DND-41 (cell line): ENCODE measurements around the gene HS3ST1.

Source experiments
- ATAC-seq: fragments of 200-7000 bp; cut with Tn5 transposase; 3 replicates; pipeline ENCODE4 v1.9.1; 2021; ENCODE audit warnings: low read depth; ENCODE audit not compliant: insufficient read depth
- DNase-seq: peaks from one replicate; pipeline ENCODE4 v3.0.0-alpha.2; 2020
- H2AFZ ChIP-seq: 2 replicates; pipeline ENCODE4 v1.6.0; 2012; ENCODE audit warnings: low read depth, low read length
- H3K27ac ChIP-seq: 2 replicates; pipeline ENCODE4 v1.5.1; 2012; ENCODE audit warnings: low read length, inconsistent platforms
- H3K27me3 ChIP-seq: fragments of 200-600 bp; sonication (generic); 2 replicates; pipeline ENCODE4 v1.6.0; 2012; ENCODE audit warnings: low read length, mild to moderate bottlenecking, inconsistent platforms; ENCODE audit not compliant: insufficient read depth, poor library complexity
- H3K36me3 ChIP-seq: 2 replicates; pipeline ENCODE4 v1.5.1; 2012; ENCODE audit warnings: low read length, inconsistent platforms; ENCODE audit not compliant: insufficient read depth
- H3K4me1 ChIP-seq: 2 replicates; pipeline ENCODE4 v1.5.1; 2012; ENCODE audit warnings: mild to moderate bottlenecking, low read length; ENCODE audit not compliant: insufficient read depth
- H3K4me2 ChIP-seq: 2 replicates; pipeline ENCODE4 v1.6.0; 2012; ENCODE audit warnings: mild to moderate bottlenecking, moderate library complexity, low read length, inconsistent platforms; ENCODE audit not compliant: insufficient read depth
- H3K4me3 ChIP-seq, 2 experiments: fragments of 200-600 bp in 1 of 2; shearing (Covaris generic) in 1 of 2; 2 replicates each; pipeline ENCODE4 v1.5.1; 2012 to 2016; ENCODE audit warnings: inconsistent platforms in 2 of 2, low read length in 2 of 2, mild to moderate bottlenecking in 2 of 2, low read depth in 1 of 2, moderate library complexity in 1 of 2
- H3K79me2 ChIP-seq: 2 replicates; pipeline ENCODE4 v1.6.0; 2012; ENCODE audit warnings: low read length, inconsistent platforms; ENCODE audit not compliant: insufficient read depth
- H3K9ac ChIP-seq: 2 replicates; pipeline ENCODE4 v1.6.0; 2012; ENCODE audit warnings: low read depth, mild to moderate bottlenecking, inconsistent platforms, low read length, moderate library complexity
- H3K9me3 ChIP-seq: 2 replicates; pipeline ENCODE4 v1.5.1; 2012; ENCODE audit warnings: low read length, moderate library complexity, mild to moderate bottlenecking, inconsistent platforms; ENCODE audit not compliant: insufficient read depth, severe bottlenecking
- H4K20me1 ChIP-seq: 2 replicates; pipeline ENCODE4 v1.6.0; 2012; ENCODE audit warnings: low read length; ENCODE audit not compliant: insufficient read depth
- EZH2 ChIP-seq: IDR thresholded peaks from 3 replicates; pipeline ENCODE4 v1.6.1; 2012; ENCODE audit warnings: borderline replicate concordance, low read depth, mild to moderate bottlenecking, moderate library complexity, low read length, inconsistent platforms; ENCODE audit not compliant: severe bottlenecking
- TF ChIP-seq, protein P1 (sequence below): IDR thresholded peaks from 2 replicates; pipeline ENCODE4 v1.5.1; 2012; ENCODE audit warnings: borderline replicate concordance, low read length, moderate library complexity, mild to moderate bottlenecking; ENCODE audit not compliant: poor library complexity, severe bottlenecking; ENCODE audit errors: extremely low read depth

HS3ST1 gene

DNA sequence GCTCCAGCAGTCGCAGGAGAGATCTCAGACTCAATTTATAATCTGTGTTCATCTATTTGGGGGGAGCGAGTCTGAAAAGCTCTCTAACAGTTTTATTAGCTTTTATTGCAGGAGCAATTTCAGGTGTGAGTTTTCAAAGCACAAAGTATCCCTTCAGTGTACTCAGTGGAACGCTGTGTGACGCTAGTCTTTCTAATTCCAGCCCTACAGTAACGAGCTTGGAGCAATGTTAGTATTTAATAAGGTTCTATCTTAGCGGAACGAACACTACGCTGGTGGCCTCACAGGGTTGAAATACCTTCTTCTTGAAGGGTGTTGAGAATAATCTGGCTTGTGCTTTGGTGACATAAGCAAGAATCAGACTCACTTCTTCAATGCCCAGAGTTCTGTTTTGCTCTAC is 8.4 kb downstream of the HS3ST1 start:
- no peaks in the 10 kb centered on the region for H3K4me1 ChIP-seq
- H3K27me3 ChIP-seq, result no peaks in the 10 kb centered on the region
- no peak overlapping the region for H2AFZ ChIP-seq
- no peaks in the 10 kb centered on the region for H3K79me2 ChIP-seq
- H3K9me3 ChIP-seq, result no peaks in the 10 kb centered on the region
- TF ChIP-seq, protein P1, sequence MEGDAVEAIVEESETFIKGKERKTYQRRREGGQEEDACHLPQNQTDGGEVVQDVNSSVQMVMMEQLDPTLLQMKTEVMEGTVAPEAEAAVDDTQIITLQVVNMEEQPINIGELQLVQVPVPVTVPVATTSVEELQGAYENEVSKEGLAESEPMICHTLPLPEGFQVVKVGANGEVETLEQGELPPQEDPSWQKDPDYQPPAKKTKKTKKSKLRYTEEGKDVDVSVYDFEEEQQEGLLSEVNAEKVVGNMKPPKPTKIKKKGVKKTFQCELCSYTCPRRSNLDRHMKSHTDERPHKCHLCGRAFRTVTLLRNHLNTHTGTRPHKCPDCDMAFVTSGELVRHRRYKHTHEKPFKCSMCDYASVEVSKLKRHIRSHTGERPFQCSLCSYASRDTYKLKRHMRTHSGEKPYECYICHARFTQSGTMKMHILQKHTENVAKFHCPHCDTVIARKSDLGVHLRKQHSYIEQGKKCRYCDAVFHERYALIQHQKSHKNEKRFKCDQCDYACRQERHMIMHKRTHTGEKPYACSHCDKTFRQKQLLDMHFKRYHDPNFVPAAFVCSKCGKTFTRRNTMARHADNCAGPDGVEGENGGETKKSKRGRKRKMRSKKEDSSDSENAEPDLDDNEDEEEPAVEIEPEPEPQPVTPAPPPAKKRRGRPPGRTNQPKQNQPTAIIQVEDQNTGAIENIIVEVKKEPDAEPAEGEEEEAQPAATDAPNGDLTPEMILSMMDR, result no peak
- TF ChIP-seq EZH2, result no peak
- no peak overlapping the region for H3K27ac ChIP-seq
- no peaks in the 10 kb centered on the region for H4K20me1 ChIP-seq
- H3K4me3 ChIP-seq, result no peak overlapping the region
- no peak overlapping the region for H3K9ac ChIP-seq
- DNase-seq, result no peak
- H3K4me2 ChIP-seq, result no peak overlapping the region
- ATAC-seq, result no peak
- no peaks in the 10 kb centered on the region for H3K36me3 ChIP-seq

GRCh38 chr4:11418610-11419009 is 10.1 kb downstream of the HS3ST1 start:
- DNase-seq (peak; percentile 21), ATAC-seq (peak; percentile 61; the same call in 1 of the 3 replicates)
- no peaks in the 10 kb centered on the region for H4K20me1 ChIP-seq
- no peaks in the 10 kb centered on the region for H3K79me2 ChIP-seq
- no peak overlapping the region for H3K4me3 ChIP-seq
- no peaks in the 10 kb centered on the region for H3K4me1 ChIP-seq
- no peak overlapping the region for H3K4me2 ChIP-seq
- no peak overlapping the region for H2AFZ ChIP-seq
- H3K27ac ChIP-seq, result no peak overlapping the region
- H3K9me3 ChIP-seq, result no peaks in the 10 kb centered on the region
- H3K27me3 ChIP-seq, result no peaks in the 10 kb centered on the region
- no peak overlapping the region for H3K9ac ChIP-seq
- TF ChIP-seq EZH2, result no peak
- TF ChIP-seq, protein P1, result peak; percentile 27
- H3K36me3 ChIP-seq, result no peaks in the 10 kb centered on the region

DNA sequence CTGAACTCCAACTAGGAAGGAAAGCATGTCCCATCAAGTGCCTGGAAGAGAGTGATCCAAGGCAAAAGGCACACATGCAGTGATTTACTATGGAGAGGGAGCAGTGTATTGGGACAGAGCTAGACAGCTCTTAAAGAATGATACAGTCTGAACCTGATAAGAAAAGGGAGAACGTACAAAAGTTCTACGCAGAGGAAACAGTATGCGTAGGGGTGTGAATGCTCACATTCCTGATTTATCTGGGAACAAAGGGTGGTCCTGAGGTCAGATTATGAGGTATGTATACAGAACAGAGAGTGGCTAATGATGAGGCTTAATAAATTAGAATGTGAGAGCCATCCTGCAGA is 12.0 kb downstream of the HS3ST1 start:
- Histone ChIP-seq H3K27ac (no peak overlapping the region), H4K20me1 (no peaks in the 10 kb centered on the region), H3K4me1 (no peaks in the 10 kb centered on the region), H3K9ac (no peak overlapping the region), H3K36me3 (no peaks in the 10 kb centered on the region), H3K4me3 (no peak overlapping the region), H3K27me3 (no peaks in the 10 kb centered on the region), H3K79me2 (no peaks in the 10 kb centered on the region), H3K4me2 (no peak overlapping the region), H3K9me3 (no peaks in the 10 kb centered on the region), H2AFZ (no peak overlapping the region)
- DNase-seq (no peak), ATAC-seq (no peak)
- no peak for TF ChIP-seq EZH2
- TF ChIP-seq, protein P1, result no peak

- Histone ChIP-seq H3K4me3 (no peak overlapping the region), H4K20me1 (no peaks in the 10 kb centered on the region), H3K27me3 (no peaks in the 10 kb centered on the region), H3K27ac (no peak overlapping the region), H3K9ac (no peak overlapping the region), H3K36me3 (no peaks in the 10 kb centered on the region), H3K9me3 (no peaks in the 10 kb centered on the region), H3K4me2 (no peak overlapping the region), H3K4me1 (no peaks in the 10 kb centered on the region), H2AFZ (no peak overlapping the region), H3K79me2 (no peaks in the 10 kb centered on the region)
- no peak for DNase-seq
- ATAC-seq, result no peak
- no peak for TF ChIP-seq EZH2
- TF ChIP-seq, protein P1, result no peak
Measured at GRCh38 chr4:11416071-11416766, 12.5 kb downstream of the HS3ST1 start.
